ENCODE results near the gene DOCK4. TPM values are rescaled to one million over a fixed set of nuclear protein-coding genes. Genes with fewer than 3 reads are reported as not detected.

The DOCK4 gene
- total and polyA plus RNA-seq, 4 donors = 7.2 to 48.9 (median 12.8) TPM

GRCh38 chr7:111873963-111874690 is 332.1 kb downstream of the DOCK4 start:
- Histone ChIP-seq H3K9me3 (ENCODE audit: control insufficient read depth in 4 of 4, low read length in 3 of 4) (no peaks in the 10 kb centered on the region), H3K27me3 (ENCODE audit: control insufficient read depth in 4 of 4, insufficient read depth in 4 of 4, low read length in 3 of 4) (no peaks in the 10 kb centered on the region), H3K9ac (ENCODE audit: low read depth in 1 of 2, low read length in 2 of 2) (no peak overlapping the region), H3K27ac (ENCODE audit: low read depth in 1 of 2, low read length in 2 of 2) (no peak overlapping the region), H3K4me1 (ENCODE audit: control insufficient read depth in 4 of 4, insufficient read depth in 4 of 4, low read length in 3 of 4) (no peaks in the 10 kb centered on the region), H3K4me3 (ENCODE audit: low read depth in 1 of 3, low read length in 3 of 3) (no peak overlapping the region), H3K36me3 (ENCODE audit: control insufficient read depth in 4 of 4, insufficient read depth in 3 of 4, low read depth in 1 of 4, low read length in 3 of 4) (peaks cover 0 to 19% (median 10%) of the 10 kb centered on the region in 4 donors)
- no peak for TF ChIP-seq YY1 (IDR thresholded peaks at IDR 0.05)
- TF ChIP-seq EGR1 (IDR thresholded peaks at IDR 0.05; ENCODE audit: low read depth in 2 of 2) = no peak
- no peak for TF ChIP-seq JUND (IDR thresholded peaks at IDR 0.05)
- TF ChIP-seq ZBTB33 (IDR thresholded peaks at IDR 0.05) = no peak
- TF ChIP-seq FOXA2 (IDR thresholded peaks at IDR 0.05) = no peak
- TF ChIP-seq ATF3 (IDR thresholded peaks at IDR 0.05) = no peak
- no peak for TF ChIP-seq RXRA (IDR thresholded peaks at IDR 0.05)
- TF ChIP-seq RAD21 (IDR thresholded peaks at IDR 0.05) = no peak
- TF ChIP-seq HNF4G (IDR thresholded peaks at IDR 0.05) = no peak
- no peak for TF ChIP-seq NR2F2 (IDR thresholded peaks at IDR 0.05)
- no peak for TF ChIP-seq TAF1 (conservative IDR thresholded peaks at IDR 0.05)
- TF ChIP-seq HNF4A (conservative IDR thresholded peaks at IDR 0.05) = no peak
- TF ChIP-seq GABPA (IDR thresholded peaks at IDR 0.05 in 1 of 2, conservative IDR thresholded peaks at IDR 0.05 in 1 of 2) = no peak
- TF ChIP-seq CTCF (IDR thresholded peaks at IDR 0.05; ENCODE audit: low read depth, low read length, missing input control) = no peak
- no peak for TF ChIP-seq MAX (IDR thresholded peaks at IDR 0.05)
- TF ChIP-seq SP1 (IDR thresholded peaks at IDR 0.05) = no peak
- TF ChIP-seq FOXA1 (IDR thresholded peaks at IDR 0.05) = no peak
- no peak for TF ChIP-seq REST (IDR thresholded peaks at IDR 0.05)
- DNase-seq (ENCODE audit: low spot score) = no peak
- 66% methylated on average over 2 of the region's 2 CpGs for WGBS

Measured in liver (tissue), 9 donors.